M059J (cell line): ENCODE measurements around the gene BICD1. TPM values are rescaled to one million over a fixed set of nuclear protein-coding genes. Genes with fewer than 3 reads are reported as not detected.

Source experiments
- DNase-seq: peaks from one replicate; pipeline ENCODE4 v3.0.0-alpha.2; 2012; ENCODE audit warnings: low read depth
- total RNA-seq: library from RNA; depleted of rRNA; stranded (reverse); fragments of >200 nt; shearing (Covaris generic); gene quantifications from 2 replicates; pipeline ENCODE4 v1.2.3, GENCODE V29; 2014

BICD1 gene
- total RNA-seq, 1 experiment from 2014 or later: 13.3 TPM

GRCh38 chr12:32277774-32278173, 171.1 kb downstream of the BICD1 start:
- no peak for DNase-seq

DNA sequence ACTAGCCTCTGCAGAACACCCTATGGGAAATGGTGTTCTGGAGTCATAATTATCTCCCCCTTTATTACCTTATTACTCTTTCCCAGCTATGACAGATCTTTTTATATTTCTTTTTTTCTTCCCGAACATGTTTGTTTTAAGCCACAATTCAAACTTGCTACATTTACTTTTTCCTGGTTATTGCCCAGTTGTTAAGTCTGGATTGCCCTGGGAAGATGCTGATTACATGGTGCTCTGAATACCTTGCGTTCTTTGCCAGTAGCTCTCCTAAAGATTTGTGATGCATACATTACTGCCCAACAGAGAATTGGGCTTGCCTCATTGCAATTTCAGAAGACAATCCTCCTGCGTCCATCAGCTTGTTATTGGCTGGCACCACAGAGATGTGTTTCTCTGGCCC, 174.5 kb downstream of the BICD1 start:
- DNase-seq: no peak

- DNase-seq: no peak
Measured at GRCh38 chr12:32284561-32284960, 177.9 kb downstream of the BICD1 start.

DNA sequence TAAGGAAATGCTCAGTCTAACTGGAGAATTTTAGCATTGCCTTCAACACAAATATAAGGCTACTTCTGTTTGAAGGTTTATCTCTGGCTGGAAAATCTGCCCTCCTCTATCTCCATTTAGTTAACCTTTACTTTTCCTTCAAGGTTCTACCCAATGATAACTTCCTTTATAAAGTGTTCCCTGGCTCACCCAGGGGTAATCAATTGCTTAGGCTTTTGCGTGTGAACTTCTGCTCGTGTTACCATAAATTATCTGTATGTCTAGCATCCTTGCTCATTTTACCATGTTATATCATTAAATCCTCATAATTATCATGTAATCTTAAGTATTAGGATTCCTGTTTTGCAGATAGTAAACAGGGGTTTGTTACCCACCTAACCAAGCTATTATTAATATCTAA, 178.4 kb downstream of the BICD1 start:
- DNase-seq: no peak

DNA sequence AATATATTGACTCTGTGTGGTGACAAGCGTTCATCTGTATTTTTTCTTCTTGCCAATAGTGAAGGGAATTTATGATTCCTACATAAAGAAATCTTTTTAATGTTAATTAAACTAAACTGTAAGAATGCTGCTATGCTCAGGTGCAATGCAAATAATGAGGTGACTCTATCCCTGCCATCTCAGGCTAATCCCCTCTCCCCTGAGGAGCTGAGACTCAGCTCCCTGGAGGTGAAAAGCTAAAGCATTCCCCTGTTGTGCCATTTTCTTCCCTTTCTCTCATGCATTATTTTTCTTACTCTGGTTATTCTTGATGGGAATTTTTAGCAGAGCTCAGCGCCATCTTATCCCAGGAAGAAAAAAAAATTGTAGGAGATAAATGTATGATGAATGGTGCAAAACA, 178.8 kb downstream of the BICD1 start:
- DNase-seq: no peak

- peak; percentile 52 for DNase-seq
Measured at GRCh38 chr12:32290411-32290810, 183.8 kb downstream of the BICD1 start.

GRCh38 chr12:32292151-32292550, 185.5 kb downstream of the BICD1 start:
- DNase-seq: no peak

- DNase-seq: no peak
Measured at GRCh38 chr12:32293808-32294419, 187.3 kb downstream of the BICD1 start.

- no peak for DNase-seq
Measured at GRCh38 chr12:32296567-32296966, 189.9 kb downstream of the BICD1 start.

- DNase-seq: no peak
Measured at GRCh38 chr12:32298917-32299316, 192.3 kb downstream of the BICD1 start.

- DNase-seq: peak; percentile 28
Measured at GRCh38 chr12:32301216-32301615, 194.6 kb downstream of the BICD1 start.

GRCh38 chr12:32302218-32303173, 195.8 kb downstream of the BICD1 start:
- peak; percentile 32 for DNase-seq

DNA sequence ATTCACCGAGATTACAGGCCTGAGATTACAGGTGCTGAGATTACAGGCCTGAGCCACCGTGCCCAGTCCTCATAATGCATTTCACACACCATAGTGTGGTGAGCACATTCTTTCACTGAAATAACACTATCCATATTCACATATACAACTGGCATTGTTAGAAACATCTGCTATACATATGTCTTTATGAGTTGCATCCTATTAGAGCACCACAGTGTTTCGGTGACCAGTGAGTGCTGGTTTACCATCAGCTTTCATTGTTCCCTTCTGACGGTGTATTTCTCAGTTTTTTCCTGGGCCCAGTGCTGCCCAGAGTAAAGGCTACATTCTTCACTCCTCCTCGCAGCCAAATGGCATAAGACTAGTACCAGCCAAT, 196.5 kb downstream of the BICD1 start:
- no peak for DNase-seq

GRCh38 chr12:32305163-32305562, 198.5 kb downstream of the BICD1 start:
- no peak for DNase-seq

DNA sequence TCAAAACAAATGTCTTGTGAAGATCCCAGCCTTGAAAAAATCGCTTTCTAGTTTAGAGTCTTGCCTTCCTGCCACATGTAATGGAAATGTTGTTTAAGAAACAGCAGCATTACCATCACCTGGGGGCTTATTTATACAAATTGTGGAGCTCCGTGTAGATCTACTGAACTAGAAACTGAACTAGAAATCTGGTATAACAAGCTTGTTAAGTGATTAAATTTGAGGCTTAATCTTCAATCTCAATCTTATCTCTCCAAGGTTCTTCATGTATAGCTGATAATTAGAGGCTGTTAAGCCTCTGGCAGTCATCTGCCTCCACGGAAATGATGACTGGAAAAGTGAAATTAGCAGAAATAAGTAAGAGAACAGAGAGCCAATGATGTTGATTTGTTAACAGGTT, 200.7 kb downstream of the BICD1 start:
- no peak for DNase-seq

DNA sequence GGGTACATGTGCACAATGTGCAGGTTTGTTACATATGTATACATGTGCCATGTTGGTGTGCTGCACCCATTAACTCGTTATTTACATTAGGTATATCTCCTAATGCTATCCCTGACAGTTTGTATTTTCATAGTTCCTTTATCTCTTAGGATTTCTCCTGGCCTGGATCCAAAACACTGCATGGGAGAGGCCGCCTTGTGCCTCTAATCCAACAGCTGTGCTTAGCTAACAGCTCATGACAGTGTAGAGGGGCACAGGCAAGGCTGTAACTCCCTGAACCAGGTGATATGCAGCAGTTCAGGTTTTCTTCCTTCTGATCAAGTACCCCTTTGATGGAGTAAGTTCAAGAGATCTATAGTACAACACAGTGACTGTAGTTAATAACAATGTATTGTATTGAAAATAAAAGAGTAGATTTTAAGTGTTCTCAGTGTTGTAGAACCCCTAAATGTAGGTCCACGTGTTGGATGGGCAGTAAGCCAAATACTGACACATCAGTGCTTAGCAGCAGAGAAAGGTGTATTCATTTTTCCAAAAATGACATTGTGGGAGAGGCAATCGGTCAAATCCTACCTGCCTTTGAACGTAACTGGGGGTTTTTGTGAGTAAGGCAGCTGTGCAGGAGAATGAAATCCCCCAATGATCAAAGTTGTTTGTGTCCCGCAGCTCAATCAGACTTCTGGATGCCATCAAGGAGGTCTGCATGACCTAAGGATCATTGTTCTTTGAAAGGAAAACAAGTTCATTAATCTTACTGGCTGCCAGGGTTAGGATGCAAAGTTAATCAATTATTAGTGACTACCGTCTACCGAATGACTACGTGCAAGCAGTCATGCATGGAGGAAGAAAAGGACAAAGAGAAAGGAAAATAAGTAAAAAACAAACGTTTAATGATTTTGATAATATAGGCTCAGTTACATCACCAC, 203.4 kb downstream of the BICD1 start:
- peak; percentile 9 for DNase-seq

DNA sequence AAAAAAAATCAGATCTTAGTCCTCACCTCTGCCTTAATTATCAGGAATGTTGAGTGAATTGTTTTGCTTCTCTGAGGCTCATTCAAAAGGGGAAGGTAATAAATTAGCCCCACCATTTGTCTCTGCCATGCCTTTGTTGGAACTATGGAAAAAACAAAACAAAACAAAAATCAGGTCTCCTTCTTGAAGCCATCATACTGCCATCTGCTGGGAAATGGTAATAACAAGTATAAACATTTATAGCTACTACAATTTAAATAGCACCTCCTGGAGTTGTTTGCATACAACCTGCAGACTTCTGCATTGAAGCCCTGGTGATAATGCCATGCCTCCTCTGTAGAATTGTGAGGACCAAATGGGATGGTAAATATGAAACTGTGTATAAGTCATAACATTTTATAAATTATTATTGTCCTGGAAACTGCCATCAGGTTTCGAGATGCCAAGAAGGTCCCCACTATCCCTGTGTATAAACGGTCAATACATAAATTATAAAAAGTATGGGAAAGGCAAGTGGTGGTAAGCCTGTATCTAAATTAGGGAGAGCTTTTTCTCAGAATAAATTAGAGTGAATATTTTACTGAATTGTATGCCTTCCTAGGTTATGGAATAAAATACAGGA, 205.5 kb downstream of the BICD1 start:
- peak; percentile 77 for DNase-seq

- no peak for DNase-seq
Measured at GRCh38 chr12:32322354-32322753, 215.7 kb downstream of the BICD1 start.

GRCh38 chr12:32331133-32331532, 224.5 kb downstream of the BICD1 start:
- DNase-seq: peak; percentile 62

DNA sequence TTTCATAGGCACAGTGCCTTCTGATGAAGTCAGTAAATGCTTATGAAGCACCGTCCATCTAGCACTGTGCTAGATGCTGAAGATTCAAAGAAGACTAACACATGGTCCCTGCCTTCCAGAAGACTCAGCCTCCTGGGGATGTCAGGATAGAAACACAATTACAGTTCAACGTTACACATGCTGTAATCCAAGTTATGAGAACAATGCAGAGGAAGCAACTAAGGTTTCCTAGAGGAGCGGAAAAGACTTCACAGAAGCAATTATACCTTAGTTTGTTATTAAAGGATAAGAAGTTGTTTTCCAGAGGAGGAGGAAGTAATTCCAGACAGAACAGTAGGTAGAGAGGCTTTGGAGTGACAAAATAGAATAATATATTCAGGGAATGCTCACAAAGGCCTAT, 225.8 kb downstream of the BICD1 start:
- no peak for DNase-seq

DNA sequence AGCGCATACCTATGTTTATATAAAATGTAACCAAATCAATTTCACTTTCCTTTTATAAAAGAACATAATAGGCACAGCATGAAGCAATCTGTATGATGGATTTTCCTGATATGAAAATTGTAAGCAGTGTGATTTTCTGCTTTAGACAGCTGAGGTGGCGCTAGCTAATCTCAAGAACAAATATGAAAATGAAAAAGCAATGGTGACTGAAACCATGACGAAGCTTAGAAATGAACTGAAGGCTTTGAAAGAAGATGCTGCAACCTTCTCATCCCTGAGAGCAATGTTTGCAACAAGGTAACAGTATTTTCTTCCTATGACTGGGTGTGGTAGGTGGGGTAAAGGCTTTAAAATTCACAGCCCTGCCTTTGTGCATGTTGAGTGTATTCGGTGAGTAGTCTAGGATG, 227.7 kb downstream of the BICD1 start:
- no peak for DNase-seq

DNA sequence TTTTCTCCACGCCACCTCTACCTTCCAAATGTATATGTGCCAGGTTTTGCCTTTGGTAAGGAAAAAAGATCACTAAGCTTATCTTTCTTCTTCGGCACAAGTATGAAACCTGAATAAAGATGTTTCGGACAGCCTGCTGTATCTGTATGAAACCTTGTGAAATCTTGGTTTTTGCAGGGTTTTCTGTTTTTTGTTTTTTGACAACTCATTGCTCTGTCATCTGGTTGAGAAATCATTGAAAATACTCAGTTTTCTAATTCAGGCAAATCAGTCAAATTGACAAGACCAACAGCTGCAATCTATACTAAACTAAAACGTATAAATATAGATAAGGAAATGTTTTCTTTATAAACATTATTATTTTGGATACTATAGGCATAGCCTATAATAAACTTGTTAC, 229.6 kb downstream of the BICD1 start:
- DNase-seq: no peak
